ENCODE measurements around the gene CNDP2.

- TF ChIP-seq CTCF (IDR thresholded peaks at IDR 0.05) = no peak
- no peak for TF ChIP-seq POLR2A (IDR thresholded peaks at IDR 0.05)
Observed at GRCh38 chr18:74515620-74516231, 19.6 kb downstream of the CNDP2 start.

Data from adrenal gland (tissue), 5 donors.